GM12872 (cell line): ENCODE measurements around the gene AATF.

Source experiments
- CTCF ChIP-seq: IDR thresholded peaks from 3 replicates; pipeline ENCODE4 v1.5.1; 2011; ENCODE audit warnings: low read depth, mild to moderate bottlenecking, low read length, moderate library complexity; ENCODE audit not compliant: insufficient read depth

AATF gene

GRCh38 chr17:36944553-36944952 is 4.2 kb upstream of the AATF start:
- TF ChIP-seq CTCF, result no peak

- TF ChIP-seq CTCF, result no peak
Measured at GRCh38 chr17:36945140-36945539, 3.6 kb upstream of the AATF start.

- TF ChIP-seq CTCF, result no peak
Measured at GRCh38 chr17:36945959-36946725, 2.6 kb upstream of the AATF start.

GRCh38 chr17:36946726-36947091 is 2.0 kb upstream of the AATF start:
- TF ChIP-seq CTCF, result no peak

GRCh38 chr17:36947922-36948716 is 635 bp upstream of the AATF start:
- TF ChIP-seq CTCF, result no peak

GRCh38 chr17:36949461-36949927 is 740 bp downstream of the AATF start:
- TF ChIP-seq CTCF, result no peak

GRCh38 chr17:36950027-36950426 is 1.3 kb downstream of the AATF start:
- no peak for TF ChIP-seq CTCF
